CD14-positive monocyte (primary cell): Measurements from ENCODE around the gene CD302. TPM values are rescaled to one million over a fixed set of nuclear protein-coding genes. Genes with fewer than 3 reads are reported as not detected.

ENCODE experiments used
- DNase-seq, 3 donors: peaks; one replicate each; pipeline ENCODE4 v3.0.0-alpha.2; 2011 to 2022
- H2AFZ ChIP-seq: 2 replicates; pipeline ENCODE4 v1.6.0; 2012; ENCODE audit warnings: mild to moderate bottlenecking, low read depth, low read length, inconsistent platforms; ENCODE audit not compliant: insufficient read depth, poor library complexity, severe bottlenecking
- H3K27ac ChIP-seq, 2 donors: 1 replicate in 1 of 2; 2 replicates in 1 of 2; pipeline ENCODE4 v1.5.1; 2012 to 2013; ENCODE audit warnings: low read length in 2 of 2, control low read depth in 1 of 2, inconsistent platforms in 1 of 2, low read depth in 1 of 2, mild to moderate bottlenecking in 1 of 2
- H3K27me3 ChIP-seq, 2 donors: one replicate each; pipeline versions ENCODE4 v1.6.0 to v1.6.1; 2011 to 2013; ENCODE audit warnings: low read length in 2 of 2; ENCODE audit not compliant: control insufficient read depth in 2 of 2, insufficient read depth in 2 of 2
- H3K36me3 ChIP-seq, 2 donors: replicated peaks in 1 of 2; 1 replicate in 1 of 2; 2 replicates in 1 of 2; pipeline versions ENCODE4 v1.5.1 to v1.6.1; 2012 to 2013; ENCODE audit warnings: low read length in 2 of 2, control low read depth in 1 of 2, inconsistent platforms in 1 of 2, mild to moderate bottlenecking in 1 of 2; ENCODE audit not compliant: insufficient read depth in 2 of 2, control insufficient read depth in 1 of 2
- H3K4me1 ChIP-seq, 2 donors: 1 replicate in 1 of 2; 2 replicates in 1 of 2; pipeline versions ENCODE4 v1.5.1 to v1.6.1; 2012 to 2013; ENCODE audit warnings: low read length in 2 of 2, control low read depth in 1 of 2, inconsistent platforms in 1 of 2, mild to moderate bottlenecking in 1 of 2, moderate library complexity in 1 of 2; ENCODE audit not compliant: insufficient read depth in 2 of 2, control insufficient read depth in 1 of 2
- H3K4me2 ChIP-seq: replicated peaks from 2 replicates; pipeline ENCODE3; 2012; ENCODE audit warnings: low read length, moderate library complexity, mild to moderate bottlenecking; ENCODE audit not compliant: poor library complexity, severe bottlenecking; ENCODE audit errors: extremely low read depth
- H3K4me3 ChIP-seq, 3 experiments: fragments of 200-600 bp in 1 of 3; sonication (generic) in 1 of 3; replicated peaks in 1 of 3; 1 replicate in 2 of 3; 2 replicates in 1 of 3; pipeline ENCODE4 v1.5.1; 2011 to 2013; ENCODE audit warnings: low read length in 3 of 3, mild to moderate bottlenecking in 3 of 3, control low read depth in 2 of 3, low read depth in 2 of 3, inconsistent platforms in 1 of 3, moderate library complexity in 1 of 3
- H3K79me2 ChIP-seq: 2 replicates; pipeline ENCODE4 v1.6.0; 2012; ENCODE audit warnings: mild to moderate bottlenecking, control low read depth, inconsistent platforms, low read length, moderate library complexity; ENCODE audit not compliant: insufficient read depth
- H3K9ac ChIP-seq: 2 replicates; pipeline ENCODE4 v1.6.0; 2017; ENCODE audit warnings: low read length, mild to moderate bottlenecking; ENCODE audit not compliant: insufficient read depth, poor library complexity, severe bottlenecking
- H3K9me3 ChIP-seq, 2 donors: replicated peaks in 1 of 2; 1 replicate in 1 of 2; 2 replicates in 1 of 2; pipeline versions ENCODE4 v1.5.1 to v1.6.1; 2012 to 2013; ENCODE audit warnings: low read length in 2 of 2, control low read depth in 1 of 2; ENCODE audit not compliant: control insufficient read depth in 1 of 2, insufficient read depth in 1 of 2
- H4K20me1 ChIP-seq: 2 replicates; pipeline ENCODE4 v1.6.0; 2012; ENCODE audit warnings: mild to moderate bottlenecking, low read length, control low read depth, moderate library complexity; ENCODE audit not compliant: insufficient read depth
- H3K27ac Mint-ChIP-seq, 7 donors: one replicate each; pipeline ENCODE4 v1.8.0; 2020; ENCODE audit warnings: mild to moderate bottlenecking in 7 of 7, mixed read lengths in 7 of 7, moderate library complexity in 6 of 7, inconsistent platforms in 2 of 7
- H3K27me3 Mint-ChIP-seq, 3 donors: one replicate each; pipeline ENCODE4 v1.8.0; 2021 to 2022; ENCODE audit warnings: low read depth in 3 of 3, mild to moderate bottlenecking in 3 of 3, mixed read lengths in 3 of 3, moderate library complexity in 3 of 3, inconsistent platforms in 1 of 3
- H3K36me3 Mint-ChIP-seq, 2 donors: one replicate each; pipeline ENCODE4 v1.8.0; 2020; ENCODE audit warnings: mixed read lengths in 2 of 2, inconsistent platforms in 1 of 2, mild to moderate bottlenecking in 1 of 2
- H3K4me1 Mint-ChIP-seq: one replicate; pipeline ENCODE4 v1.8.0; 2020; ENCODE audit warnings: mild to moderate bottlenecking, mixed read lengths
- H3K4me3 Mint-ChIP-seq, 2 donors: one replicate each; pipeline ENCODE4 v1.8.0; 2020; ENCODE audit warnings: mild to moderate bottlenecking in 2 of 2, mixed read lengths in 2 of 2, moderate library complexity in 1 of 2
- H3K9me3 Mint-ChIP-seq, 7 donors: one replicate each; pipeline ENCODE4 v1.8.0; 2020 to 2022; ENCODE audit warnings: mixed read lengths in 7 of 7, mild to moderate bottlenecking in 6 of 7, moderate library complexity in 6 of 7, inconsistent platforms in 2 of 7
- WGBS: methylation state at CpG from one replicate; pipeline ENCODE4 v1.1.5; 2013; ENCODE audit warnings: missing lambda C conversion rate; ENCODE audit not compliant: insufficient coverage; 5-methylcytosine and 5-hydroxymethylcytosine counted together
- intact Hi-C, 2 donors: fragments of 100-400 bp; cut with micrococcal nuclease; formaldehyde crosslinking; loops; one replicate each; pipeline versions ENCODE4 v1.15.0 to v1.15.1; 2023
- polyA plus RNA-seq, 3 donors: library from polyadenylated mRNA; depleted of rRNA in 1 of 3; unstranded in 2 of 3; stranded (reverse) in 1 of 3; fragments of 300-500 nt in 2 of 3; fragments of >200 nt in 1 of 3; fragmentation: Illumina TruSeq in 2 of 3; gene quantifications; 1 replicate in 2 of 3; 2 replicates in 1 of 3; pipeline ENCODE4 v1.2.3, GENCODE V29; 2012 to 2021
- TF ChIP-seq, protein P1 (sequence below): fragments of 200-600 bp; IDR thresholded peaks from one replicate; pipeline ENCODE4 v1.8.0; 2022; ENCODE audit warnings: antibody characterized with exemption, mild to moderate bottlenecking

The CD302 gene
- polyA plus RNA-seq, 3 donors: 90.3 to 214 (median 146) TPM

DNA sequence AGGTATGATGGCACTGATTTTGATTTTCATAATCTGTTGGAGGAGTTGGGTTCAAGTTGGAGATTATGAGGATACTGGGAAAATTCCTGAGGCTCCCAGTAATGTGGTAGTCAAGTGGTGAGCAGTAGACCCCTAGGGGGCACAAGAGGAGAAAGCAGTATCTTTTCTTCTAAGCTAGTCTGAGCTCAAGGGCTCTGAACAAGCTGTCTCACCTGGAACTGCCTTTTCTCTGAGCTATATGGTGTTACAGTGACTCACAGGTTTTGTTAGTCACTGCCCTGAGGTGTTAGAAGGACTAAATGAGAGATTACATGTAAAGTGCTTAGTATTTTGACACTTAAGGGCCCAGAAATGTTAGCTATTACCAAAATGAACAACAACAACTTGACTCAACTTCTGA lies 42.2 kb downstream of the CD302 start:
- Mint-ChIP-seq H3K4me1 (peaks cover 7% of the 10 kb centered on the region), H3K9me3 (peaks cover 0 to 4% (median 0%) of the 10 kb centered on the region in 7 donors), H3K4me3 (no peak overlapping the region), H3K36me3 (peaks cover 39 to 45% of the 10 kb centered on the region in 2 donors), H3K27me3 (no peaks in the 10 kb centered on the region), H3K27ac (no peak overlapping the region)
- peak in 2 of 3 donors; percentile 18 to 33 for DNase-seq
- H3K9me3 ChIP-seq: no peaks in the 10 kb centered on the region
- peak overlapping the region in 1 of 2 donors; percentile 77 for H3K27ac ChIP-seq
- peaks cover 16 to 17% of the 10 kb centered on the region in 2 donors for H3K4me1 ChIP-seq
- peaks cover 78% of the 10 kb centered on the region for H3K79me2 ChIP-seq
- H3K4me2 ChIP-seq: no peak overlapping the region
- intact Hi-C loops: loop anchor here in 1 of 2 donors (10.0 kb wide), 1 partner anchor 49 kb away; no protein-coding TSS in a partner anchor
- H4K20me1 ChIP-seq: peaks cover 85% of the 10 kb centered on the region
- no peak overlapping the region for H3K9ac ChIP-seq
- no peak overlapping the region for H2AFZ ChIP-seq
- TF ChIP-seq, protein P1, sequence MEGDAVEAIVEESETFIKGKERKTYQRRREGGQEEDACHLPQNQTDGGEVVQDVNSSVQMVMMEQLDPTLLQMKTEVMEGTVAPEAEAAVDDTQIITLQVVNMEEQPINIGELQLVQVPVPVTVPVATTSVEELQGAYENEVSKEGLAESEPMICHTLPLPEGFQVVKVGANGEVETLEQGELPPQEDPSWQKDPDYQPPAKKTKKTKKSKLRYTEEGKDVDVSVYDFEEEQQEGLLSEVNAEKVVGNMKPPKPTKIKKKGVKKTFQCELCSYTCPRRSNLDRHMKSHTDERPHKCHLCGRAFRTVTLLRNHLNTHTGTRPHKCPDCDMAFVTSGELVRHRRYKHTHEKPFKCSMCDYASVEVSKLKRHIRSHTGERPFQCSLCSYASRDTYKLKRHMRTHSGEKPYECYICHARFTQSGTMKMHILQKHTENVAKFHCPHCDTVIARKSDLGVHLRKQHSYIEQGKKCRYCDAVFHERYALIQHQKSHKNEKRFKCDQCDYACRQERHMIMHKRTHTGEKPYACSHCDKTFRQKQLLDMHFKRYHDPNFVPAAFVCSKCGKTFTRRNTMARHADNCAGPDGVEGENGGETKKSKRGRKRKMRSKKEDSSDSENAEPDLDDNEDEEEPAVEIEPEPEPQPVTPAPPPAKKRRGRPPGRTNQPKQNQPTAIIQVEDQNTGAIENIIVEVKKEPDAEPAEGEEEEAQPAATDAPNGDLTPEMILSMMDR: peak; percentile 9
- no peak overlapping the region for H3K4me3 ChIP-seq
- no peaks in the 10 kb centered on the region for H3K27me3 ChIP-seq
- H3K36me3 ChIP-seq: peaks cover 62 to 85% of the 10 kb centered on the region in 2 donors

DNA sequence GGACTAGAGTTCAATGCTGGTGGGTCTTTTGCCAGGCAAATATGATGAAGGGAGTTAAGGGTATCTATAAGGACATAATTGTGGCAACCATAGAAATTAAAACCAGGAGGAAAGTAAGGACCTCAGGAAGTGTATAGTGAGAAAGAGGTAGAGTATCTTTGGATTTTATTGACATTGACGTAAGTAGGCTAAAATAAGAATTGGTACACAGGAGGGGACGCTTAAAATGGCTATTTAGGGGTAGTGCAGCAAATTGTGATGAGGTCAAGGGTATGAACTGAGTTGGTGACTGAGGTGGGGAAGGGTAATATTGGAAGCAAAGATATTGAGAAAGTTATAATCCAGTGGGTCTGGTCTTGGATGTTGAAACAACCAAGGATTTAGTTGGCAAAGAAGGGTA lies 43.0 kb downstream of the CD302 start:
- no peak overlapping the region for H3K4me2 ChIP-seq
- no peaks in the 10 kb centered on the region for H3K27me3 ChIP-seq
- Mint-ChIP-seq H3K27me3 (no peaks in the 10 kb centered on the region), H3K27ac (no peak overlapping the region), H3K4me1 (peaks cover 7% of the 10 kb centered on the region), H3K36me3 (peaks cover 35 to 39% of the 10 kb centered on the region in 2 donors), H3K9me3 (peaks cover 0 to 4% (median 0%) of the 10 kb centered on the region in 7 donors), H3K4me3 (no peak overlapping the region)
- peaks cover 82% of the 10 kb centered on the region for H4K20me1 ChIP-seq
- no peak overlapping the region for H3K9ac ChIP-seq
- no peak for DNase-seq
- H3K79me2 ChIP-seq: peaks cover 76% of the 10 kb centered on the region
- no peak overlapping the region for H2AFZ ChIP-seq
- H3K4me1 ChIP-seq: peaks cover 16 to 17% of the 10 kb centered on the region in 2 donors
- TF ChIP-seq, protein P1: no peak
- H3K9me3 ChIP-seq: no peaks in the 10 kb centered on the region
- 96% methylated on average over 2 of the region's 2 CpGs for WGBS
- H3K27ac ChIP-seq: peak overlapping the region in 1 of 2 donors; percentile 77
- no peak overlapping the region for H3K4me3 ChIP-seq
- H3K36me3 ChIP-seq: peaks cover 55 to 80% of the 10 kb centered on the region in 2 donors
- intact Hi-C loops: loop anchor here in 1 of 2 donors (10.0 kb wide), 1 partner anchor 50 kb away; no protein-coding TSS in a partner anchor
